ENCODE measurements around the gene TRAF6.
"Not testable (repeated sequence)": the region's sequence is repeated elsewhere in the genome, so short reads cannot be mapped to it uniquely, and the experiment has no call there.

The TRAF6 gene

GRCh38 chr11:36513965-36514364 is 3.9 kb upstream of the TRAF6 start:
- TF ChIP-seq POLR2AphosphoS5 (IDR thresholded peaks at IDR 0.05; ENCODE audit: low read depth): no peak
- TF ChIP-seq REST (IDR thresholded peaks at IDR 0.05; ENCODE audit: insufficient replicate concordance, low read depth): no peak
- TF ChIP-seq SPI1 (IDR thresholded peaks at IDR 0.05; ENCODE audit: borderline replicate concordance, low read depth): no peak
- TF ChIP-seq GABPA (IDR thresholded peaks at IDR 0.05; ENCODE audit: low read depth): no peak
- TF ChIP-seq CTCF (IDR thresholded peaks at IDR 0.05; ENCODE audit: insufficient read depth, low read length): no peak
- DNase-seq (ENCODE audit: low read depth in 1 of 2, low spot score in 1 of 2): no peak
- H3K27me3 ChIP-seq (ENCODE audit: insufficient read depth, poor library complexity, severe bottlenecking): no peaks in the 10 kb centered on the region
- H3K4me3 ChIP-seq (replicated peaks; ENCODE audit: insufficient read depth, low read length): no peak overlapping the region
- no peak overlapping the region for H3K27ac ChIP-seq (replicated peaks)

GRCh38 chr11:36512016-36512415 is 1.9 kb upstream of the TRAF6 start:
- no peak for DNase-seq (ENCODE audit: low read depth in 1 of 2, low spot score in 1 of 2)
- H3K27me3 ChIP-seq (ENCODE audit: insufficient read depth, poor library complexity, severe bottlenecking): no peaks in the 10 kb centered on the region
- no peak for TF ChIP-seq REST (IDR thresholded peaks at IDR 0.05; ENCODE audit: insufficient replicate concordance, low read depth)
- TF ChIP-seq CTCF (IDR thresholded peaks at IDR 0.05; ENCODE audit: insufficient read depth, low read length): no peak
- no peak for TF ChIP-seq POLR2AphosphoS5 (IDR thresholded peaks at IDR 0.05; ENCODE audit: low read depth)

GRCh38 chr11:36511062-36511461 is 990 bp upstream of the TRAF6 start:
- not testable (repeated sequence) for H3K27ac ChIP-seq (replicated peaks); H3K4me3 ChIP-seq (replicated peaks; ENCODE audit: insufficient read depth, low read length); DNase-seq (ENCODE audit: low read depth in 1 of 2, low spot score in 1 of 2); H3K27me3 ChIP-seq (ENCODE audit: insufficient read depth, poor library complexity, severe bottlenecking)

More at GRCh38 chr11:36512016-36512415, 1.9 kb upstream of the TRAF6 start:
- no peak overlapping the region for H3K27ac ChIP-seq (replicated peaks)
- H3K4me3 ChIP-seq (replicated peaks; ENCODE audit: insufficient read depth, low read length): no peak overlapping the region

- H3K4me3 ChIP-seq (replicated peaks; ENCODE audit: insufficient read depth, low read length): peak overlapping the region; percentile 93
- TF ChIP-seq REST (IDR thresholded peaks at IDR 0.05; ENCODE audit: insufficient replicate concordance, low read depth) (no peak), GABPA (IDR thresholded peaks at IDR 0.05; ENCODE audit: low read depth) (no peak), CTCF (IDR thresholded peaks at IDR 0.05; ENCODE audit: insufficient read depth, low read length) (no peak), SPI1 (IDR thresholded peaks at IDR 0.05; ENCODE audit: borderline replicate concordance, low read depth) (no peak), POLR2AphosphoS5 (IDR thresholded peaks at IDR 0.05; ENCODE audit: low read depth) (no peak)
- no peaks in the 10 kb centered on the region for H3K27me3 ChIP-seq (ENCODE audit: insufficient read depth, poor library complexity, severe bottlenecking)
- peak overlapping the region; percentile 90 for H3K27ac ChIP-seq (replicated peaks)
- no peak for DNase-seq (ENCODE audit: low read depth in 1 of 2, low spot score in 1 of 2)
These were observed 496 bp upstream of the TRAF6 start for GRCh38 chr11:36510594-36510942.
